Embryonic facial prominence (tissue), 1 donor: ENCODE results near the gene GRIN1.

Experiments
- DNase-seq: peaks from one replicate; pipeline ENCODE4 v3.0.0-alpha.2; 2016; ENCODE audit errors: extremely low spot score

GRIN1 gene

GRCh38 chr9:137138722-137139467, at the start of gene GRIN1:
GRIN1 (plus strand) TSS chr9:137139154; CDS start chr9:137139487, 333 bp downstream.
- DNase-seq, result no peak

GRCh38 chr9:137089232-137089947, 49.6 kb upstream of the GRIN1 start:
- no peak for DNase-seq

GRCh38 chr9:137095664-137096517, 43.1 kb upstream of the GRIN1 start:
- DNase-seq, result no peak

- no peak for DNase-seq
Observed at GRCh38 chr9:137096785-137097546, 42.0 kb upstream of the GRIN1 start.

- DNase-seq, result no peak
Observed at GRCh38 chr9:137097761-137098462, 41.0 kb upstream of the GRIN1 start.

- DNase-seq, result no peak
Observed at GRCh38 chr9:137099231-137099630, 39.7 kb upstream of the GRIN1 start.

GRCh38 chr9:137103206-137103999, 35.6 kb upstream of the GRIN1 start:
- no peak for DNase-seq

GRCh38 chr9:137105814-137106661, 32.9 kb upstream of the GRIN1 start:
- DNase-seq, result no peak

- DNase-seq, result no peak
Observed at GRCh38 chr9:137106662-137107250, 32.2 kb upstream of the GRIN1 start.

- DNase-seq, result no peak
Observed at GRCh38 chr9:137107312-137107921, 31.5 kb upstream of the GRIN1 start.

- DNase-seq, result no peak
Observed at GRCh38 chr9:137107982-137108381, 31.0 kb upstream of the GRIN1 start.

- DNase-seq, result no peak
Observed at GRCh38 chr9:137108608-137109249, 30.2 kb upstream of the GRIN1 start.

- DNase-seq, result no peak
Observed at GRCh38 chr9:137109250-137110146, 29.5 kb upstream of the GRIN1 start.

GRCh38 chr9:137110147-137110910, 28.6 kb upstream of the GRIN1 start:
- DNase-seq, result no peak

- DNase-seq, result no peak
Observed at GRCh38 chr9:137110911-137111787, 27.8 kb upstream of the GRIN1 start.
